GM13976 (cell line): ENCODE results near the gene MRPS30.

ENCODE experiments used
- DNase-seq: peaks from one replicate; pipeline ENCODE4 v3.0.0; 2012; ENCODE audit warnings: low spot score
- in situ Hi-C: fragments of 300-500 bp; cut with MboI; formaldehyde crosslinking; loops from one replicate; pipeline ENCODE4 v1.12.0; 2022; ENCODE audit warnings: low sequenced_read_pairs, mixed read lengths, inconsistent platforms; ENCODE audit not compliant: unreplicated experiment
- TF ChIP-seq, protein P1 (sequence below): IDR thresholded peaks from 2 replicates; pipeline ENCODE4 v1.5.1; 2012; ENCODE audit warnings: borderline replicate concordance, mild to moderate bottlenecking; ENCODE audit not compliant: insufficient read depth; ENCODE audit errors: extremely low read depth, missing control alignments, control extremely low read depth

MRPS30 gene

GRCh38 chr5:44801992-44802391 is 6.8 kb upstream of the MRPS30 start:
- in situ Hi-C loops = no loop called here
- no peak for DNase-seq
- TF ChIP-seq, protein P1, sequence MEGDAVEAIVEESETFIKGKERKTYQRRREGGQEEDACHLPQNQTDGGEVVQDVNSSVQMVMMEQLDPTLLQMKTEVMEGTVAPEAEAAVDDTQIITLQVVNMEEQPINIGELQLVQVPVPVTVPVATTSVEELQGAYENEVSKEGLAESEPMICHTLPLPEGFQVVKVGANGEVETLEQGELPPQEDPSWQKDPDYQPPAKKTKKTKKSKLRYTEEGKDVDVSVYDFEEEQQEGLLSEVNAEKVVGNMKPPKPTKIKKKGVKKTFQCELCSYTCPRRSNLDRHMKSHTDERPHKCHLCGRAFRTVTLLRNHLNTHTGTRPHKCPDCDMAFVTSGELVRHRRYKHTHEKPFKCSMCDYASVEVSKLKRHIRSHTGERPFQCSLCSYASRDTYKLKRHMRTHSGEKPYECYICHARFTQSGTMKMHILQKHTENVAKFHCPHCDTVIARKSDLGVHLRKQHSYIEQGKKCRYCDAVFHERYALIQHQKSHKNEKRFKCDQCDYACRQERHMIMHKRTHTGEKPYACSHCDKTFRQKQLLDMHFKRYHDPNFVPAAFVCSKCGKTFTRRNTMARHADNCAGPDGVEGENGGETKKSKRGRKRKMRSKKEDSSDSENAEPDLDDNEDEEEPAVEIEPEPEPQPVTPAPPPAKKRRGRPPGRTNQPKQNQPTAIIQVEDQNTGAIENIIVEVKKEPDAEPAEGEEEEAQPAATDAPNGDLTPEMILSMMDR = no peak

DNA sequence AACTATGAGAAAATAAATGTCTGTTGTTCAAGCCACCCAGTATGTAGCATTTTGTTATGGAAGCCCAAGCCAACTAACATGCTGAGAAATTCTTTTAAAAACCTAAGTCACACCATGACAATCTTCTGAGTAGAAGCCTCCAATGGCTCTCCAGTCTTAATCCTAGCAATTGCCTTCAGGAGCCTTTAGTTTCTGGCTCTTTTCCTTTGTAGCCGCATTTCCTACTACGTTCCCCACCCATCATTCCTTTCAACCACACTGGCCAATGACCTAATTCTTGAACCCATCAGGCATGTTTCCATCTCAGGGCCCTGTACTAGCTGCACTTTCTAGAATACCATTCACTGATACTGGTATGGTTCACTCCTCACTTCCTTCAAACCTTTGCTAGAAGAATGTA is 2.1 kb upstream of the MRPS30 start:
- TF ChIP-seq, protein P1 = no peak
- DNase-seq = no peak
- in situ Hi-C loops = no loop called here

- in situ Hi-C loops = no loop called here
- TF ChIP-seq, protein P1 = no peak
- DNase-seq = no peak
Observed at GRCh38 chr5:44807269-44807668, 1.5 kb upstream of the MRPS30 start.

DNA sequence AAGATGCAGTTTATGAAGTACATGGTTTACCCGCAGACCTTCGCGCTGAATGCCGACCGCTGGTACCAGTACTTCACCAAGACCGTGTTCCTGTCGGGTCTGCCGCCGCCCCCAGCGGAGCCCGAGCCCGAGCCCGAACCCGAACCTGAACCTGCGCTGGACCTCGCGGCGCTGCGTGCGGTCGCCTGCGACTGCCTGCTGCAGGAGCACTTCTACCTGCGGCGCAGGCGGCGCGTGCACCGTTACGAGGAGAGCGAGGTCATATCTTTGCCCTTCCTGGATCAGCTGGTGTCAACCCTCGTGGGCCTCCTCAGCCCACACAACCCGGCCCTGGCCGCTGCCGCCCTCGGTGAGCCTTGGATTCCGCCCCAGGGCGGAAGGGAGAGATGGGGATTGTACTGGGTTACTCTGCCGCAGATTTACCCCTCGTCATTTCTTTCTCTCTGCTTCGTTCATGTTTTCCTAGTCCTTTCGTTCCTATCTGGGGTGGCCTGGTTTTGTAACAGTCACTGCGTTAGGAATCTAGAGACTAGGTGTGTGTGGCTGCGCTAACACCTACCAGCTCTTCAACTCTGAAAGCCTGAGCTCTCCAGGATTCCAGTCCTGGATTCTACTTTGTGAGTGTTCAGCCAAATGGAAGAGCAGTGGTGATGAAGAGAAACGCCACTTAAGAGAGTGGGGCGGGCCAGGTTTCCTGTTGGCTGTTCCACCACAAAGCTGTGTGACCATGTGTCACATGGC is 638 bp downstream of the MRPS30 start:
- in situ Hi-C loops = no loop called here
- DNase-seq = peak; percentile 47
- TF ChIP-seq, protein P1 = no peak

GRCh38 chr5:44809956-44810420 is 1.2 kb downstream of the MRPS30 start:
- TF ChIP-seq, protein P1 = no peak

GRCh38 chr5:44814761-44815160 is 6.0 kb downstream of the MRPS30 start:
- TF ChIP-seq, protein P1 = no peak
- in situ Hi-C loops = no loop called here
- no peak for DNase-seq

More at GRCh38 chr5:44809956-44810420, 1.2 kb downstream of the MRPS30 start:
- in situ Hi-C loops = no loop called here
- no peak for DNase-seq
